Activated CD4-positive, alpha-beta T cell treated with anti-CD3 and anti-CD28 coated beads for 36 hours (primary cell): Measurements from ENCODE around the gene RAB8A. TPM values are rescaled to one million over a fixed set of nuclear protein-coding genes. Genes with fewer than 3 reads are reported as not detected.
"Not testable (repeated sequence)": the region's sequence is repeated elsewhere in the genome, so short reads cannot be mapped to it uniquely, and the experiment has no call there.

Source experiments
- ATAC-seq: fragments of 200-7000 bp; cut with Tn5 transposase; one replicate; pipeline ENCODE4 v1.10.0; 2021; ENCODE audit warnings: mild to moderate bottlenecking, moderate library complexity
- CTCF ChIA-PET: fragments of 350-600 bp; sonication (Branson Sonifier 250); formaldehyde crosslinking; loops from one replicate; lab custom pipeline; 2021; ENCODE audit warnings: antibody characterized with exemption; lab: Charles Lee
- POLR2A ChIA-PET: fragments of 350-600 bp; sonication (Branson Sonifier 250); formaldehyde crosslinking; loops from one replicate; lab custom pipeline; 2021; ENCODE audit warnings: antibody characterized with exemption, inconsistent platforms; lab: Charles Lee
- DNase-seq: peaks from one replicate; pipeline ENCODE4 v3.0.0-alpha.2; 2020
- H3K27ac Mint-ChIP-seq: one replicate; pipeline ENCODE4 v1.8.0; 2021; ENCODE audit warnings: mixed read lengths
- H3K27me3 Mint-ChIP-seq: one replicate; pipeline ENCODE4 v1.8.0; 2021; ENCODE audit warnings: mixed read lengths
- H3K36me3 Mint-ChIP-seq: one replicate; pipeline ENCODE4 v1.8.0; 2021; ENCODE audit warnings: low read depth, mixed read lengths
- H3K4me1 Mint-ChIP-seq: one replicate; pipeline ENCODE4 v1.8.0; 2021; ENCODE audit warnings: mixed read lengths
- H3K4me3 Mint-ChIP-seq: one replicate; pipeline ENCODE4 v1.8.0; 2021; ENCODE audit warnings: mild to moderate bottlenecking, moderate library complexity, mixed read lengths
- H3K9me3 Mint-ChIP-seq: one replicate; pipeline ENCODE4 v1.8.0; 2021; ENCODE audit warnings: low read depth, mixed read lengths
- intact Hi-C, 2 experiments: fragments of 100-400 bp; cut with DNase I in 1 of 2; cut with micrococcal nuclease in 1 of 2; formaldehyde crosslinking; loops; one replicate each; pipeline versions ENCODE4 v1.14.2 to v1.15.1; 2022 to 2024; cut with DNase I, micrococcal nuclease
- total RNA-seq, 2 experiments: library from RNA; stranded (reverse); gene quantifications; one replicate each; pipeline ENCODE4 v1.2.3, GENCODE V29; 2021

RAB8A gene
- total RNA-seq, 2 experiments from 2014 or later = 165 to 218 TPM

DNA sequence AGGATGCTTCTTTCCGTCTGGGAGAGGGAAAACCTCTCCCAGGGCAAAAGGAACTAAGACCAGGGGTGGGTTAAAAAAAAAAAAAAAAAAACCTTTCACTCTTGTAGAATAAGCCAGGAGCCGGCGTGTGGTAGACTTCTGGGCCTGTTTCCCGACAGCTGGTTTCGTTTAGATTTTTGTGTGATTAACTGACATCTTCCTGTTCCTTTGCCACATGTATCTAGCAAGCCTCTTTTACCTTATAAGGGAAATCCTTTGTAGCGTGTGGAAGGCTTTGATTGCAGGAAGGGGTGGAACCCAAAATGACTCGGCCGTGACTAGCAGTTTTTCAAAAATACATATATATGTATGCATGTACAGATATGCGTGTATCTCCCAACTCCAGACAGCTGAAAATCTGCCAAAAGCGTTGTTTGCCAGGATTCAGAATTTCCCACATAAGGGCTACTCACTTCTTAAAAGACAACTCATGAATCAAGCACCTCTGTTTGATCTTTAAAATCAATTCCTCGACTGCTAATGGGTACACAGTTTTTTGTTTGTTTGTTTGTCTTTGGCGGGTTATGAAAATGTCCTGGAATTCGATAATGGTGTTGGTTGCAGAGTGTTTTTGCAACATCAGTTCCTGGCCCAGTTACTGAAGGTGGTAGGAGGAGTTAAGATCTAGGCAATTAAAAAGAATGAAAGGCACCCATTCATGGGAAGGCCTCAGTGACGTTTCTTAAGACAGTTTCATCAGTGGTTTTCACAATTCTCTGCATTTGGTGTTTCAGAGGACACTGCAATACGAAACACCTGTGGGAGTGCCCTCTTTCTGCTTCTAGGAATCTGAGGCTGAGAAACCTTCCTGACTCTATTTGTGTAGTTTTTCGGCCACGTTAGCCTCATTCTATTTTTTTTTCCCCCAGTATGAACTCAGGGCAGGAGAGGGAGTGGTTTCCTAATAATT, 32.7 kb upstream of the RAB8A start:
- ATAC-seq (peak; percentile 68), DNase-seq (peak; percentile 80)
- ChIA-PET CTCF (interaction anchor here (0.8 to 1.5 kb wide), 3 partner anchors 13 to 38 kb away, joined by 3 to 6 read pairs (median 4); no protein-coding TSS in a partner anchor), POLR2A (interaction anchor here (0.5 to 1.2 kb wide), 6 partner anchors 16 to 847 kb away, joined by 3 to 10 read pairs (median 4); partner anchors contain the start of genes EPHX3, FAM32A and RAB8A)
- Mint-ChIP-seq H3K4me1 (peaks cover 71% of the 10 kb centered on the region), H3K27me3 (no peaks in the 10 kb centered on the region), H3K4me3 (peak overlapping the region; percentile 99), H3K27ac (peak overlapping the region; percentile 98), H3K36me3 (peaks cover 55% of the 10 kb centered on the region), H3K9me3 (no peaks in the 10 kb centered on the region)
- intact Hi-C loops = loop anchor here (1.0 to 10.0 kb wide), 17 partner anchors 9 to 1704 kb away; partner anchors contain the start of genes RAB8A (in 2 of the 2), AKAP8 (in 1 of the 2), DNAJB1 (in 1 of the 2) and FAM32A (in 1 of the 2)

DNA sequence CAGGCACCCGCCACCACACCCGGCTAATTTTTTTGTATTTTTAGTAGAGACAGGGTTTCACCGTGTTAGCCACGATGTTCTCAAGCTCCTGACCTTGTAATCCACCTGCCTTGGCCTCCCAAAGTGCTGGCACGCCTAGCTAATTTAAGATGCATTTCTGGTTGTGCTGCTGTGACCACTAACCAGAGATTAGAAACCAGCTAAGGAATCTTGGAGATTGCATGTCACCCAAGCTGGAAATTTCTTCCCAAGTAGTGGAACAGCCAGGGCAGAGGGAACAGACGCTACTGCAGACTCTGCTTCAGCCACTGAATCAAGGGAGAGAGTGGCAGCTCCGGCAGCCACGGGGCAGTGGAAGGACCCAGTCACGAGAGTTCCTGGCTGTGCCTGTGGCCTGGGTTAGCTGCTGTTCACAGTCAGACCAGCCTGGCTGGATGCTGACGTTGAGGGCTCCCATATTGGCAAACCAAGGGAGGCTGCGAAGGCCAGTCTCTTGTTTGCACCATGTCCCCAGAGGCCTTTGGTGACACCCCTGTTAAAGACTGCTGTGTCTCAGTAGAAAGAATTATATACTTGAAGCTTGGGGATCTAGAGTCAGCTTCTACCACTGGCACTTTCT, 27.5 kb upstream of the RAB8A start:
- Mint-ChIP-seq H3K27me3 (no peaks in the 10 kb centered on the region), H3K27ac (peak overlapping the region; percentile 71), H3K36me3 (peaks cover 80% of the 10 kb centered on the region), H3K4me3 (peak overlapping the region; percentile 18), H3K9me3 (no peaks in the 10 kb centered on the region), H3K4me1 (peaks cover 75% of the 10 kb centered on the region)
- ChIA-PET CTCF (interaction anchor here (0.7 to 3.4 kb wide), 5 partner anchors 8 to 27 kb away, joined by 3 to 15 read pairs (median 3); partner anchors contain the start of gene TPM4), POLR2A (interaction anchor here (0.6 to 0.8 kb wide), 2 partner anchors 27 to 41 kb away, joined by 3 to 5 read pairs; no protein-coding TSS in a partner anchor)
- DNase-seq (no peak), ATAC-seq (no peak)
- intact Hi-C loops = no loop called here

DNA sequence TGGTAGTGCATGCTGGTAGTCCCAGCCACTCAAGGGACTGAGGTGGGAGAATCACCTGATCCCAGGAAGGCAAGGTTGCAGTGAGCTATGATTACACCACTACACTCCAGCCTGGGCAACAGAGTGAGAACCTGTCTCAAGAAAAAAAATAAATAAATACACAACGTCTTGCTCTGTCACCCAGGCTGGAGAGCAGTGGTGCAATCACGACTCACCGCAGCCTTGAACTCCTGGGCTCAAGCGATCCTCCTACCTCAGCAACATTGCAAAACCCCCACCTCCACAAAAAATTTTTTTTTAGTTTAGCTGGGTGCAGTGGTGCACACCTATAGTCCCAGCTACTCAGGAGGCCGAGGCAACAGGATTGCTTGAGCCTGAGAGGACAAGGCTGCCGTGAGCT, 26.6 kb upstream of the RAB8A start:
- H3K9me3 Mint-ChIP-seq = no peaks in the 10 kb centered on the region
- ChIA-PET POLR2A (interaction anchor here (0.6 to 2.1 kb wide), 2 partner anchors 10 to 40 kb away, joined by 5 to 10 read pairs; no protein-coding TSS in a partner anchor), CTCF (interaction anchor here (0.7 to 3.4 kb wide), 5 partner anchors 9 to 26 kb away, joined by 3 to 17 read pairs (median 8); partner anchors contain the start of gene TPM4)
- DNase-seq = peak; percentile 48
- intact Hi-C loops = no loop called here
- no peaks in the 10 kb centered on the region for H3K27me3 Mint-ChIP-seq
- peak overlapping the region; percentile 88 for H3K27ac Mint-ChIP-seq
- H3K4me1 Mint-ChIP-seq = peaks cover 67% of the 10 kb centered on the region
- peak; percentile 23 for ATAC-seq
- peaks cover 84% of the 10 kb centered on the region for H3K36me3 Mint-ChIP-seq
- H3K4me3 Mint-ChIP-seq = peak overlapping the region; percentile 15

- DNase-seq, H3K4me3 Mint-ChIP-seq, H3K9me3 Mint-ChIP-seq, intact Hi-C loops, H3K27me3 Mint-ChIP-seq, ATAC-seq, H3K27ac Mint-ChIP-seq: not testable (repeated sequence)
- peaks cover 77% of the 10 kb centered on the region for H3K36me3 Mint-ChIP-seq
- POLR2A ChIA-PET = interaction anchor here (1.1 kb wide), 1 partner anchor 74 kb away, joined by 3 read pairs; no protein-coding TSS in a partner anchor
- CTCF ChIA-PET = interaction anchor here (1.0 to 2.4 kb wide), 3 partner anchors 8 to 30 kb away, joined by 3 to 17 read pairs (median 5); no protein-coding TSS in a partner anchor
- peaks cover 44% of the 10 kb centered on the region for H3K4me1 Mint-ChIP-seq
These were observed 24.3 kb upstream of the RAB8A start for GRCh38 chr19:16087404-16087803.

- ChIA-PET CTCF (interaction anchor here (1.0 to 1.8 kb wide), 2 partner anchors 19 to 31 kb away, joined by 3 to 4 read pairs; no protein-coding TSS in a partner anchor), POLR2A (no interaction called here)
- intact Hi-C loops = no loop called here
- Mint-ChIP-seq H3K27me3 (no peaks in the 10 kb centered on the region), H3K9me3 (no peaks in the 10 kb centered on the region), H3K36me3 (peaks cover 77% of the 10 kb centered on the region), H3K4me1 (peaks cover 39% of the 10 kb centered on the region), H3K4me3 (no peak overlapping the region), H3K27ac (no peak overlapping the region)
- no peak for DNase-seq
- ATAC-seq = no peak
These were observed 23.7 kb upstream of the RAB8A start for GRCh38 chr19:16087940-16088339.

DNA sequence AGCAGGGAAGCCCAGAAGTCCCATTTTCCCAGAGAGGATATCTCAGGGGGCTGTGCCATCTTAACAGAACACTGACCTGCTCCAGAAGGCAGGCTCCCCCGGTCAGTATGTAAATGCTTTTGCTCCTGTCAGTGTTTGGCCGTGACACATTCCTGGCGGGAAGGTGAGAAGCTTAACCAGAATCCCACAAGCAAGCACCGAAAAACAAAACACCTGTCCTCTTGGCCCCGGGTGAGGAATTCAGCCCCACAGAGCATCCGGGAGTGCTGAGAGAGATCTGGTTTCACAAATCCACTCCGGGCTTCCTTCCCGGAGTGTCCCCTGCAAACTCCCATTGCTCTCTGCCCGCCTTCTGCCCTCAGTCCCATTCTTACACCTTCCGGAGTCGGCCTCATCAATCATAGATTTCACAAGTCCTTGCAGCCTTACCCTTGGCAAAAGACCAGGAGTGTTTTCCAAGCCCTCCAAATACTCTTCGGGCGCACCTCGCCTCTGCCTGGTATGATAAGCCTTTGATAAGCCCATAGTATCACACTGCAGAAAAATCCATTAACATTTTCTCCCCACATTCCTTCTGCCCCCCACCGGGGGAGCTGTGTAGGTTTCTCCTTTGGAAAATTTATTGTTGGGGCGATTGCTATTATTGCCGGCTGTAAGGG, 23.2 kb upstream of the RAB8A start:
- Mint-ChIP-seq H3K36me3 (peaks cover 78% of the 10 kb centered on the region), H3K4me1 (peaks cover 36% of the 10 kb centered on the region), H3K27ac (no peak overlapping the region), H3K27me3 (no peaks in the 10 kb centered on the region), H3K4me3 (no peak overlapping the region), H3K9me3 (no peaks in the 10 kb centered on the region)
- intact Hi-C loops = no loop called here
- ATAC-seq (no peak), DNase-seq (no peak)
- ChIA-PET POLR2A (no interaction called here), CTCF (interaction anchor here (0.9 to 1.8 kb wide), 3 partner anchors 9 to 31 kb away, joined by 3 to 4 read pairs (median 3); no protein-coding TSS in a partner anchor)

GRCh38 chr19:16089010-16089846, 22.5 kb upstream of the RAB8A start:
- CTCF ChIA-PET = interaction anchor here (0.7 to 1.8 kb wide), 5 partner anchors 8 to 495 kb away, joined by 3 to 4 read pairs (median 3); no protein-coding TSS in a partner anchor
- POLR2A ChIA-PET = interaction anchor here (1.0 kb wide), 2 partner anchors 13 to 22 kb away, joined by 5 to 8 read pairs; partner anchors contain the start of gene TPM4
- intact Hi-C loops = no loop called here
- H3K4me3 Mint-ChIP-seq = no peak overlapping the region
- no peak overlapping the region for H3K27ac Mint-ChIP-seq
- DNase-seq (no peak), ATAC-seq (no peak)
- H3K4me1 Mint-ChIP-seq = peaks cover 34% of the 10 kb centered on the region
- peaks cover 79% of the 10 kb centered on the region for H3K36me3 Mint-ChIP-seq
- H3K9me3 Mint-ChIP-seq = no peaks in the 10 kb centered on the region
- H3K27me3 Mint-ChIP-seq = no peaks in the 10 kb centered on the region

- DNase-seq (no peak), ATAC-seq (no peak)
- intact Hi-C loops = no loop called here
- H3K4me3 Mint-ChIP-seq = no peak overlapping the region
- H3K4me1 Mint-ChIP-seq = peaks cover 27% of the 10 kb centered on the region
- POLR2A ChIA-PET = interaction anchor here (1.1 kb wide), 1 partner anchor 17 kb away, joined by 4 read pairs; no protein-coding TSS in a partner anchor
- no peaks in the 10 kb centered on the region for H3K9me3 Mint-ChIP-seq
- H3K27ac Mint-ChIP-seq = peak overlapping the region; percentile 13
- CTCF ChIA-PET = interaction anchor here (1.1 kb wide), 1 partner anchor 19 kb away, joined by 3 read pairs; no protein-coding TSS in a partner anchor
- H3K27me3 Mint-ChIP-seq = no peaks in the 10 kb centered on the region
- peaks cover 82% of the 10 kb centered on the region for H3K36me3 Mint-ChIP-seq
These were observed 19.9 kb upstream of the RAB8A start for GRCh38 chr19:16091546-16092475.
